ENCODE measurements around the gene SLC12A7.
A peak's percentile ranks its signal among the peaks of the same experiment; 100 is the strongest.
"Not testable (repeated sequence)": the region's sequence is repeated elsewhere in the genome, so short reads cannot be mapped to it uniquely, and the experiment has no call there.

SLC12A7 gene

DNA sequence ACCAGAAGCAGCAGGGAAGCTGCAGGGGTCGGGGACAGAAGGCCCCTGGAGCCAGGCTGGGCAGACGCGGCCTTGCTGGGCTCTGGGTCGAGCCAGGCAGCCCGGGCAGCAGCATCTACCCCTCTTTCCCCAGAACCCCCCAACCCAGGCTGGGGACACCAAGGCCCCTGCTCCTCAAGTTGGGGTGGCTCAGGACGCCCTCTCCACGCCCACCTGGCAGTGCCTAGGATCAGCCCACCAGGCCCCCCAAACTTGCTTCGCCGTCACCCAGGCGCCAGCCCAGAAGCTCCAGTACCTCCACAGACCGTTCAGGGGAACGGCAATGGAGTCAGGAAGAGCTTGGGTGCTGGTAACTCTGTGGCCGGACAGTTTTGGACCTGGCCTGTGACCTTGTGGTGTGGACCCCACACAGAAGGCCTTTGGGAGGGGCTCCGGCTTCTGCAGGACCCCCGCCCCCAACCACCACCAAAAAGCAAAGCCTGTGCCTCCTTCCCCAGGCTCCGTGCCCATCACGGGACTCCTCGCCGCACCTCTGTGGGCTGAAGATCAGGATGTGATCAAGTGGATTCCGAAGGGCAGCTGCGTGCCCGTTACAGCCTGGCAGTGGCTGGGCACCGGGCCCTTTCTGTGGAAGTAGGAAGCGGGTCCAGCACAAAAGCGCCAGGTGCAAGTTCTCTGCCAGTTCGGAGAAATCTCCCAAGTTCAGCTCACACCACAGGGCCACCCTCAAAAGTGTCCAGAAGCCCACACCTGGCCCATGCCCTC, 2.1 kb downstream of the SLC12A7 start:
- no peak for DNase-seq (ENCODE audit: low read depth)

DNA sequence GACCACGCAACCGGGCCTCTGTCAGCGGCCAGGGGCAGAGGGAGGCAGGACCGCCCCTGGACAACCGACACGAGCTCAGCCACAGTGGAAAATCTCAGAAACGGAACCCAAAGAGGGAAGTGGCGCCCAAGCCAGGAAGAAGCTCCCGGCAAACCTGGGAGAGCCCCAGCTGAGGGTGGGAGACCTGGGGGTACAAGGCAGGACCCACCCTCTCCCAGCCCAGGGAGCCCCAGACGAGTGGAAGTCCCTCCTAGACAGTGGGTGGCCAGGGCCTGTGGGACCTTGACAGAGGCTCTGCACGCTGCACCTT, 3.0 kb downstream of the SLC12A7 start:
- no peak for DNase-seq (ENCODE audit: low read depth)

DNA sequence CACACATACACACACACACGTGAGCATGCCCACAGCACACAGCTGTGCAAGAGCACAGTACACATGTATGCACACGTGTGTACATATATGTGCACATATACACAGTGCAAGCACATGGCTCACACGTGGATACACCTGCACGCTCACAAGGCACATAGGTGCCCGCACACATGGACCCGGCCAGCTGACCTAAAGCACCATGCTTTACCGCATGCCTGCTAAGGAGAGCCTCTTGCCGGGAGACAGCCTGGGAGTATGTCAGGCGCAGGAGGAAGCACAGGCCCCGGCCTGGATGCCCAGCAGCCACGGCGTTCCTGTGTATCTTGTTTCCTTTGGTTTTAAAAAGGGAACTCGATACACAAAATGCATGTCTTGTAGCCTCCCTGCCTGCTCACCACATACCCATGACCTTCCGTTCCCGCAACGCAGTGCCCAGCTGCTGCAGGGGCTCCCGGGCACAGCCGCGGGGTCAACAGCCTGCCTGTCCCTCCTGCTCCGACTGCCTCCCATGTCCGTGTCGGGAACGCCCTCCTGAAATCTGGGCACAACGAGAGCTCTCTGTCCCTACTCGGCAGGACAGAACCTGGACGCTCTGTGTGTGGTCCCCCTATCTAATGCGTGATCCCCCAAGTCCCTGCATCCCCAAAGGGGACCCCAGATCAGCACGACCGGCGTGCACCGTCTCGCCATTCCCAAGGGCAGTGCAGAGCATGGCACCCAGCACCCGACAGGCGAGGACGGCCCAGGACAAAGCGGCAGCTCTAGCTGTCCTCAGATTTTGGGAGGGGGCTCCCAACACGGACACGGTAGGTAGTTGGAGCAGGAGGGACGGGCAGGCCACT, 3.6 kb downstream of the SLC12A7 start:
- no peak for DNase-seq (ENCODE audit: low read depth)

DNA sequence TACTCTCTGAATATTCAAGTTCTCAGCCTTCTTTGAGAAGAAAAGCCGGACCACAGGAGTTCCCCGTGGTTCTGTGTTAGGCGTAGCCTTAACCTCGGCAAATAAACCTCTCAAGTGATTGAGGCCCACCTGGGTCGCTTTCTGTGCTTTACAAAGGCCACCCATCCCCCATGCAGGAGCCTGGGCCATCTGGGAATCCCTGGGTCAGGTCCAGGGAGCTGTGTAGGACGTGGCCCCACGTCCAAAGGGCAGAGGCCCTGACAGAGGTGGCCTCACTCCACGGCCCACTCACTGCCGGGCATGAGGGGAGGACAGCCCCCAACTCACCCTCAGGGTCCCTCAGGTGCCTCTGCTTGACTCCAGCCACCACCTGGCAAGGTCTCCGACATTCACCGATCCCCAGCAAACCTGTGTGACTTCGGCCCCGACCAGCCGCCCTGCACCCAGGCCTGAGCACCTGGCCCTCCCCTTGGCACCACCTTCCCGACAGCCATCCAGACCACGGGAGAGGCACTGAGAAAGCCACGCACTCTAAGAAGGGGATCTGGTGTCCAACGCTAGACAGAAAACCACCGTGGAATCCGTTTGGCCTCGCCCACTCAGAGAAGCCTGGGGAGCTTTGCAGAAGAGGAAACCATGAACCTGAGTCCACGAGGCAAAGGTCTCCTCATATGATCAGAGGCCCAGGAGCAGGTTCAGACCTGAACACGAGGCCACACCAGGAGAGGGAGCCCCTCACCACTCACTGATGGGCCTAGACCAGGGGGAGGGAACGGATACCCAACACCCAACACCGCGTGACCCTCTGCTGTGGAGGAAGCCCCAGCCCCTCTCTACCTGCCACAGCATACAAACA, 4.5 kb downstream of the SLC12A7 start:
- no peak for DNase-seq (ENCODE audit: low read depth)

DNA sequence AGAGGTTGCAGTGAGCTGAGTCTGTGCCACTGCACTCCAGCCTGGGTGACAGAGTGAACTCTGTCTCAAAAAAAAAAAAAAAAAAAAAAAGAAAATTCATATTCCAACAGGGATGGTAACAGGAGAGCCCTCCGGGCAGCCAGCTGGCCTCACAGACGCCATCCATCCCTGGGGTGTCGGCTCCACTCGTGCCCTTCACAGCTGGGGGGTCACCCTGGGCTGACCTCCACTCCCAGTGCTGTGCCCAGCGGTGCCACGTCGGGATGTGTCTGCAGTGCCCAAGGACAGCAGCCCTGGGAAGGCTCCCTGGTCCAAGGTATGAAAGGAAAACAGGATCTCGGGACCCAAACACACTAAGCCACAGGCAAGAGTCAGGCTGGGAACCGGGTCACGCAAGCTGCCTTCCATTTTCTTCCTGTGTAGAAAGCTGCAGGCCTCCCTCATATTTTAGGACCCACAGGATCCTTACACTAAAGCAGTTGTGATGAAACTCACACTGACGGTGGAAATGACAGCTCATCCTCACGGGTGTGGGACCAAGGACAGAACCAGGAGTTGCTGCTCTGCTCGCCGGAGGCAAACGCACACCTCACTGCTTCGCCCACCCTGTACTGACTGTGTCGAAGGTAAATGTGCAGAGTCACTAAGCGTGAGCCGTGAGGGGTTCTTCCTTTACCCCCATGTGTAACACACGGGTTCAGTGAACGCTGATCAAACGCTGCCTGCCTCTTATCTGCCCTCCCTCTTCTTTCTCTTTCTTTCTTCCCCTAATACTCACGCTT, 5.3 kb downstream of the SLC12A7 start:
- no peak for DNase-seq (ENCODE audit: low read depth)

DNA sequence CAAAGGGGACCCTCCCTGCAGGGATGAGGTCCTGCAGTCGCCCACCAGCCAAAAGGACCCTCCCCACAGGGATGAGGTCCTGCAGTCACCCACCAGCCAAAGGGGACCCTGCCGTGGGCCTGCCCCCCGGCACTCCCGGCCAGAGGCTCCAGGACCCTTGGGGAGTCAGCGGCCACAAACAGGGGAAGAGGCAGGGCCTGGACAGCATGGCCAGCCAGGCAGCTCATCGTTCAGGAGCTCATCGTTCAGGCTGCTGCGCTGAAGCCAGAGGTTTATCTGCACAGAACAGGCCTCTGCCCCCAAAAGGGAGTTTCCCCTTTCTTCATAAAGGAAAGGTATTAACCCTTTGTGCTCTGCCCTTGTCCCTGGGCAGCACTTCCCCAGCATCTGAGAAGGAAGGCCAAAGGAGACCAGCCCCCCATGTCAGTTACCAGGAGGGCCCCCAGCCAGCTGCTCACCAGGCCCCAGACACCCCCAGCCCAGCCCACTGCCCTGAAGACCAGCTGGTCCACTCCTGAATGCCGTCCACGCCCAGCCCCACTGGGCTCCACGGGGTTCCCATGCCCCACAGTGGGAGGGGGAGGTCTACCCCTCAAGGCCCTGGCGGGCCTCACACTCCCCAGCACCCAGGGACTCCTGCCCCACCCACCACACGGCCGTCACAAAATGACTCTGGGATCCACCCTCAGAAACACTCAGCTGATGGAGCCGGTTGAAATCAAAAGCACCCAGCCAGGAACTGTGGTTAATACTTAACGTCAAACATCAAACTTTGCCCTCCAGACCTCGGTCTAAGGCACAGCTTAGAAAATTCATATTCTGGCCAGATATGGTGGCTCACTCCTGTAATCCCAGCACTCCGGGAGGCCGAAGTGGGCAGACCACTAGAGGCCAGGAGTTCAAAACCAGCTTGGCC, 6.3 kb downstream of the SLC12A7 start:
- DNase-seq (ENCODE audit: low read depth) = peak; percentile 51

DNA sequence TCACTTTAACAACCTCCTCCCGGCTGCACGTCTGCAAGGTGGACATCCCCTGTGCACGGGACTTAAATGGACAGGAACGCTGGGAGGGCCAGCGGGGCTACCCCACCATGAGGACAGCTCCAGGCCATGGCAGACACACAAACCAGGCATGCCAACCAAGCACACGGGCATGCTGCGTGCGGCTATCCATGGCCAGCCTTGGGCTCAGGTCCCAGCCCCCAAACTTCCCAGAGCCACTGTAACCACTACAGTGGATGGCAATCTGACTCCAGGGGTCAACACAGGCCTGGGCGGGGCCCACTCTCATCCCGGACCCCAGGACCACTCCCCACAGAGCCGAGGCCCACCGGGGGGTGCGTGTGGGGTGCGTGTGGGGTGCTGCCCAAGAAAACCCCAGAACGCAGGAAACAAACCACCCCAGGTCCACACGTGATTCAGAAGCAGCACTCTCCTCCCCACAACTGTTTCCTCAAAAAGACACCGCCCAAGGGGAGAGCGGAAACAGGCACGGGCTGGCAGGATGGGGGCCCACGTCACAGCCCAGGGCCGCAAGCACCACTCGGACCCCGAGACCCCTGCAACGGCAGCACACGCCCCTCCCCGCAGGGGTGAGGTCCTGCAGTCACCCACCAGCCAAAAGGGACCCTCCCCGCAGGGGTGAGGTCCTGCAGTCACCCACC, 7.4 kb downstream of the SLC12A7 start:
- DNase-seq (ENCODE audit: low read depth) = peak; percentile 28

DNA sequence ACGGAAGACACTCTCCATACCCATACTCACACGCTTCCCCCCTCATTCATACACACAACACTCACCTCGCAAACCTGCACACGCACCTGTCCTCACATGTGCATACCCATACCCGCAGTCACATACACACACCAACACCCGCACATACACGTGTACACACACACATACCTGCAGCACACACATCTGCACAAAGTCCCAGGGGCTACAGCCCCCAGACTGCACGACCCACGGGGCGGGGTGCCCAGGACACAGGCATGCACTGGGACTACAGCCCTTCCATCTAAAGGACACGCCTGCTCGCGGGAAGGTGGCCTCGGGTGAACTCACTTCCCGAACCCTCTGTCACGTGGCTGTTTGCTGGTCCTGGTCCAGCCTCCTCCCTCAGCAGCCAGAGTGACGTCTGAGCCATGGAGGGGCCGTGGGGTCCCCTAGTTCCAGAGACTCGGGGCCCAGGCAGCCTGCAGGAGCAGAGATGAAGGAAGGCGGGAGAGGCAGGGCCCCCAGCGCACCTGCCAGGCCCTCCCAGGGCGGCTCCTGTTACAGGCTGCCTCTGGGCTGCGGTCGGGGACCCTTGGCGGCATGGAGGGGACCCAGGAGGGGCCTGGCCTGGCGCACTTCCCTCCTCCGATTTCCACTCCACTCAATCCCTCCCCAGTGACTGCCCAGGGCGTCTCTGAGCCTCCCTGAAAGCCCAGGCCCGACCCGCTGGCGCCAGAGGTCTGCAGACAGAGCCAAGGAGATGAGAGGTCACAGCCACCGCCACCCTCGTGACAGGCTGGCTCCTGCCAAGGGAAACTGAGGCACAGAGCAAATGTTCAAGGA, 8.1 kb downstream of the SLC12A7 start:
- no peak for DNase-seq (ENCODE audit: low read depth)

DNA sequence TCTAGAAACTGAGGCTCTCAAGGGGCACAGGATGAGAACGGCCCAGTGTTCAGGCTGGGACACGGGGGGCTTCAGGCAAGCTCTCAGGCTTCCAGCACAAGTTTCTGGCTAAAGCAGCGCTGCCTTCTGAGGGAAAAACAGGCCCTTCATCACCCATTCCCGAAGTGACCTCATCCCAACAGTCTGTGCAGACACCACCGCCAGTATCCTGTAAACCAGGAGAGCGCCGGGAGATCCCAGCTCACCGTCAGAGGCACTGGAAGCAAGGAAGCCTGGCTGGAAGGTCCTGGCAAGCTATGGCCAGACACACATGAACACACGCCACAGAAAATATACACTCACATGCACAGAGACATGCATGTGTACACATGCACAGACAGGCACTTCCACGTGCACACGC, 8.8 kb downstream of the SLC12A7 start:
- DNase-seq (ENCODE audit: low read depth) = no peak

DNA sequence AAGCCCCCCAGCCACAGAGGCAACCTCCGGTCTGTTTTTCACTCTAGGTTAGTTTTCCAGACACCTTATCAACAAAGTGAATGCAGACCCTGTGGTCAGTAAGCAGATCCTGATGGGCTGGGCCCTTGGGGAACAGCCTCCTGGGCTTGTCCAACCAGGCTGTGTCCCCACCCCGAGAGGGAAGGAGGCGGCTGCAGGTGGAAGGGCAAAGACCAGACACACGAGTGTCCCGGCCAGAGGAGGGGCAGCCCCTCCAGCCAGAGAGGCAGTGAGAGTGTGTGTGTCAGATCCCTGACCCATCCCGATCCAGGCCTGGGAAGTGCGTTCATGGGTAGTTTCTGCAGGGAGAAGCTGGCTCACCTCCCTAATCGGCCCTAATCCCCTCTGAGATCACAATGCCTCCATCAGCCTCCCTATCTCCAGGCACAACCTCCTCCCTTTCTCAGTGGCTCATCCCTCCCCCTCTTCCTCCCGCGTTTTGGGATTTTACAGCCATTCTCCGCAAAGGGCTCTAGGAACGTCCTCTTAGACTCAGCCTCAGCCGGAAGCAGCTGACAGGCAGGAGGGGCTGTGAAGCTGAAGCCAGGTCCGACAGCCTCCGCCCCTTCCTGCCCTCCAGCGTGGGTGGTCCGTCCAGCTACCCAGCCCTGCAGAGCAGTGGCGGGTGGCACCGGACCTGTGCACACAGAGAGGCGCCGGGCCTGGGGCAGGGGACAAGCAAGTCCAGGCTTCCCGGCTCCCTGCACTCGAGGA, 9.7 kb downstream of the SLC12A7 start:
- no peak for DNase-seq (ENCODE audit: low read depth)

DNA sequence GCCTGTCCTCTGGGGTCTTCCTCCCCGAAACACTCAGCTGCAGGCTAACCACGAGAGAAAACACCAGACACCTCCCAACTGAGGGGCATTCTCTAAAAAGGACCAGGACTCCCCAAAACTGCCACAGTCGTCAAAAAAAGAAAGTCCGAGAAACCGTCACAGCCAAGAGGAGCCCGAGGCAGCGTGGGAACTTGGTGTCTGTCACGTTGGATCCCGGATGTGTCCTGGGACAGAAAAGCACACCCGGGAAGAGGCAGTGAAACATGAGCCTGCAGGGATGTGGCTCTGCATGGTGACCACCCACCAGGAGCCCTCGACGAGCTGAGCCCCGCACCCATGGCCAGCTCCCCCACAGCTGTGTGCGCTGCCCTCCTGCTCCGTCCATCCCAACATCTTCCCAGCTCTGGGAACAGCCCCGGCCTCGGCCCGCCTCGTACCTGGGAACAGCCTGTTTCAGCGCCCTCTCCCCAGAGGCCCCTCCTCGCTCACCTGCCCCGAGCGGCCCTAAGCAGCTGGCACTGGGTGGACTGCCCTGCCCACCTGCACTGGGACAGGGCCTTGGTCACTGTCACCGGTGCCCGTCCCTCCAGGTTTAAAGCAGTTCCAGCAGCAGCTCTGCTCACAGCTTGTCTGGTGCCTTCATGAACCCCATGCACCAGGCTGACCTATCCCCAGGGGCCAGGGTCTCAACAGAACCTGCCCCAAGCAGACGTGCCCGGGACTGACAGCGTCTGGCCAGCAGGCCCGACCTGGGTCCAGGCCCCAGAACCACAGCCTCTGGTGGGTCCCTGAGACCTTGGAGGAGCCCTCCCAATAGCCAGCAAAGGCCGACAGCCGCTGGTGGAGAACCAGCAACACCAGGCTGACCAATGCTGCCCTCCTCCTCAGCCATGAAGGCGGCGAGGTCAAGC, 10.9 kb downstream of the SLC12A7 start:
- no peak for DNase-seq (ENCODE audit: low read depth)

DNA sequence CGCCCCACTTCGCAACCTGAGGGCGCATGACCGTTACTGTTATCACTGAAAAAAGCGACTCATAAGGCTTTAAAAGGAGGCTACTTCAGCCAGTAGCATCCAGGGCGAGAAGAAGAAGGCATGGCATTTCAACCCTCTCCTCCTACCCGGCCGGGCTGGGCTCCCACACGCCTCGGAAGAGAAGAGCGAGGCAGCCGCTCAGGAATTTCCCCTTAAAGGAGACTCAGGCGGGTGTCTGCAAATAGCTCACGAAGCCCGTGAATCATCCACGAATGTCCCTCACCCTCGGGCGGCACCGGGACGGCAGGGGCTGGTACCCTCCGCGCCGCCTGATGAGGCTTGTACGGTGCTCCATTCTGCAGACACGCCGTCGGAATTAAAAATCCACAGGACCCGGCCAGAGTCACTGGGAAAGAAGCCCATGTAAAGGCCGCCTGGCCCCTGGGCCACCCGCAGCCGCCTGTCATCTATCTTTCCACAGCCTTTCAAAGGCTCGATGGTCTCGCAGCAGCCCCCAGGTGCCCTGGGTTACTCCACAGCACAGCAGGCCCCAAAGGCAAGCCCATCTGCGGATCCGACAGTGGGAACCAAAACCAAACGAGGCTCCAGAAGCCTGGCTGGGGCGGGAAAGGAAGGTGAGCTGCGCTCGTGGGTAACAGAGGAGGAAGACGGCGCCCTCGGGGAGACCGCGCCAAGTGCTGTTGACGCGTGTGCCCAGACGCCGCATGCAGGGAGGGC, 11.8 kb downstream of the SLC12A7 start:
- no peak for DNase-seq (ENCODE audit: low read depth)

DNA sequence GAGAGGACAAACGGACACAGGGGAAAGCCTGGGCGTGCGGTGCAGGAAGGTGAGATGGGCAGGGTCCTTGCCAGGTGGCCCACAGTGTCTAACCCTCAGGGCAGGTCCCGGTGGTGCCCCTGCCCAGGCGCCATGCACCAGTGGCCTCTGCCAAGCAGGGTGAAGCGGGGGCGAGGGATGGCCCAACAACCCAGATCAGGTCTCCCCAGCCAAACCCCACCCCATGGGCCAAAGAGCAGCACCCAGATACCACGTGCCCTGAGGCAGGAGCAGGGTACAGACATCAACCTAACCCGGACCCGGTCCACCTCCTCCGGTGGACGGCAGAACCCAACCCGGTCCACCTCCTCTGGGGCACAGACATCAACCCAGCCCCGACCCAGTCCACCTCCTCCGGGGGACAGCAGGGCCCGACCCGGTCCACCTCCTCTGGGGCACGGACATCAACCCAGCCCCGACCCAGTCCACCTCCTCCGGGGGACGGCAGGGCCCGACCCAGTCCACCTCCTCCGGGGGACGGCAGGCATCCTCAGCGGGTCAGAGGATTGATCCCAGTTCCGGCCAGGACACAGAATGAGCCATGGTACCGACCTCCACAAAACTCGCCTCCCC, 12.8 kb downstream of the SLC12A7 start:
- DNase-seq (ENCODE audit: low read depth) = no peak

DNA sequence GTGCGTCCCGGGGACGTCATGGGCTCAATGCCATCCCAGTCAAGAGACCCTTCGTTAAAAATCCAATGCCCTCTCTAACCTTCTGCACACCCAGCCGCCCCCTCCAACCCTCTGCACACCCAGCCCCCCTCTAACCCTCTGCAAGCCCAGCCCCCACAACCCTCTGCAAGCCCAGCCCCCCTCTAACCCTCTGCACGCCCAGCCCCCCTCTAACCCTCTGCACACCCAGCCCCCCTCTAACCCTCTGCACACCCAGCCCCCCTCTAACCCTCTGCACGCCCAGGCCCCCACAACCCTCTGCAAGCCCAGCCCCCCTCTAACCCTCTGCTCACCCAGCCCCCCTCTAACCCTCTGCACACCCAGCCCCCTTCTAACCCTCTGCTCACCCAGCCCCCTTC, 13.9 kb downstream of the SLC12A7 start:
- DNase-seq (ENCODE audit: low read depth) = not testable (repeated sequence)

DNA sequence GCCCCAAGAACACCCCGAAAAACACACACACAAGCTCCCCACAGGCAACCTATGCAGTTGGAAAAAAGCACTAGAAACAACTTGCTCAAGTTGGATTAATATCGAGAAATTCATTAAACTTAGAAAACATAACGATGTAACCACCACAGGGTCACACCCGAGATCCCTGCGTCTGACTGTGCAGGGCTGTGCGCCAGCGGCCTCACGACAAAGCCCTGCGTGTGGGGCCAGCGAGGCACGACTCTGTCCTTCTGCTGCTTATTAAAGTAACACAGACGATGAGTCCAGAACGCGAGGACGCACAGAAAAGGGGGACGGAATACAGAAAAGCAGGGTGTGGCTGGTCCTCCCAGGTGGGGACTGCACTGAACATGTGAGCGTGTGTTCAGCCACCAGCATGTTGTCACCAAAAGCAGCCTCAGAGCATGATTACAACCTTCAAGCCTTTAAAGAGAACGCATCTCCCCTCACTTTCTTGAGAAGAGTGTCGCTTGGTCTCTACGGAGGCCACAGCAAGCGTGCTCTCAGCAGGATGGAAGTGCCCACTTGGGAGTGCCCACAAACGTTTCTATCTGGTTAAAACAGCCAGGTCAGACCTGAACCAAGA, 14.4 kb downstream of the SLC12A7 start:
- DNase-seq (ENCODE audit: low read depth) = no peak

DNA sequence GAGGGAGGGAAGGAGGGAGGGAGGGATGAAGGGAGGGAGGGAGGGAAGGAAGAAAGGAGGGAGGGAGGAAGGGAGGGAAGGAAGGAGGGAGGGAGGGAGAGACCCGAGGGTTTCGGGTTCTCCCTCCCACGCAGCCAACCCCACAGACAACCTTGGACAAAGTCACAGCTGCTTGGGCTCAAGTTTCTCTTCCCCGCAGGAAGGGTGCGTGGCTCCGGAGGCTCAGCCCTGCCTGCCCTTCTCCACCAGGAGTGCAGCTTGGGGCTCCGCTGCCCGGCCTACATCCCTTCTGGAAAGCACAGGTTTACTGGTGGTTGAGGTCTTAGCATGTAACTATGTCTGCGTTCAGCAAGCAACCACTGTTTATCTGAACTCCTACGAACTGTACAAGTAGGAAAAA, 15.0 kb downstream of the SLC12A7 start:
- no peak for DNase-seq (ENCODE audit: low read depth)
